GM12864 (cell line): ENCODE results near the gene TMCC2.

Experiments used
- DNase-seq: peaks from one replicate; pipeline ENCODE4 v3.0.0-alpha.2; 2011; ENCODE audit warnings: low read depth
- H3K4me3 ChIP-seq: 2 replicates; pipeline ENCODE4 v1.5.1; 2011; ENCODE audit warnings: mild to moderate bottlenecking, low read depth, low read length, control low read depth
- CTCF ChIP-seq: IDR thresholded peaks from 2 replicates; pipeline ENCODE4 v1.5.1; 2011; ENCODE audit warnings: low read depth, mild to moderate bottlenecking, moderate library complexity, low read length, control low read depth, inconsistent platforms; ENCODE audit errors: missing control alignments

Gene TMCC2

GRCh38 chr1:205188098-205188497 lies 39.6 kb upstream of the TMCC2 start:
- no peak overlapping the region for H3K4me3 ChIP-seq
- DNase-seq, result no peak
- TF ChIP-seq CTCF, result no peak

GRCh38 chr1:205188596-205188995 lies 39.1 kb upstream of the TMCC2 start:
- no peak for TF ChIP-seq CTCF
- no peak overlapping the region for H3K4me3 ChIP-seq
- DNase-seq, result no peak

GRCh38 chr1:205189131-205189530 lies 38.6 kb upstream of the TMCC2 start:
- H3K4me3 ChIP-seq, result no peak overlapping the region
- DNase-seq, result no peak
- no peak for TF ChIP-seq CTCF

- DNase-seq, result no peak
- TF ChIP-seq CTCF, result no peak
- no peak overlapping the region for H3K4me3 ChIP-seq
These were observed 36.7 kb upstream of the TMCC2 start for GRCh38 chr1:205190845-205191577.

- no peak overlapping the region for H3K4me3 ChIP-seq
These were observed 36.1 kb upstream of the TMCC2 start for GRCh38 chr1:205191622-205192021.

GRCh38 chr1:205192287-205192686 lies 35.5 kb upstream of the TMCC2 start:
- no peak for DNase-seq
- no peak for TF ChIP-seq CTCF
- H3K4me3 ChIP-seq, result no peak overlapping the region

More at GRCh38 chr1:205191622-205192021, 36.1 kb upstream of the TMCC2 start:
- no peak for TF ChIP-seq CTCF
- DNase-seq, result no peak
